ENCODE results near the gene NUDT11.

Gene NUDT11

GRCh38 chrX:51459125-51459524 lies 37.3 kb downstream of the NUDT11 start:
- TF ChIP-seq, protein P1, sequence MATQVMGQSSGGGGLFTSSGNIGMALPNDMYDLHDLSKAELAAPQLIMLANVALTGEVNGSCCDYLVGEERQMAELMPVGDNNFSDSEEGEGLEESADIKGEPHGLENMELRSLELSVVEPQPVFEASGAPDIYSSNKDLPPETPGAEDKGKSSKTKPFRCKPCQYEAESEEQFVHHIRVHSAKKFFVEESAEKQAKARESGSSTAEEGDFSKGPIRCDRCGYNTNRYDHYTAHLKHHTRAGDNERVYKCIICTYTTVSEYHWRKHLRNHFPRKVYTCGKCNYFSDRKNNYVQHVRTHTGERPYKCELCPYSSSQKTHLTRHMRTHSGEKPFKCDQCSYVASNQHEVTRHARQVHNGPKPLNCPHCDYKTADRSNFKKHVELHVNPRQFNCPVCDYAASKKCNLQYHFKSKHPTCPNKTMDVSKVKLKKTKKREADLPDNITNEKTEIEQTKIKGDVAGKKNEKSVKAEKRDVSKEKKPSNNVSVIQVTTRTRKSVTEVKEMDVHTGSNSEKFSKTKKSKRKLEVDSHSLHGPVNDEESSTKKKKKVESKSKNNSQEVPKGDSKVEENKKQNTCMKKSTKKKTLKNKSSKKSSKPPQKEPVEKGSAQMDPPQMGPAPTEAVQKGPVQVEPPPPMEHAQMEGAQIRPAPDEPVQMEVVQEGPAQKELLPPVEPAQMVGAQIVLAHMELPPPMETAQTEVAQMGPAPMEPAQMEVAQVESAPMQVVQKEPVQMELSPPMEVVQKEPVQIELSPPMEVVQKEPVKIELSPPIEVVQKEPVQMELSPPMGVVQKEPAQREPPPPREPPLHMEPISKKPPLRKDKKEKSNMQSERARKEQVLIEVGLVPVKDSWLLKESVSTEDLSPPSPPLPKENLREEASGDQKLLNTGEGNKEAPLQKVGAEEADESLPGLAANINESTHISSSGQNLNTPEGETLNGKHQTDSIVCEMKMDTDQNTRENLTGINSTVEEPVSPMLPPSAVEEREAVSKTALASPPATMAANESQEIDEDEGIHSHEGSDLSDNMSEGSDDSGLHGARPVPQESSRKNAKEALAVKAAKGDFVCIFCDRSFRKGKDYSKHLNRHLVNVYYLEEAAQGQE (IDR thresholded peaks at IDR 0.05; ENCODE audit: insufficient replicate concordance, low read depth): no peak
- TF ChIP-seq, protein P2, sequence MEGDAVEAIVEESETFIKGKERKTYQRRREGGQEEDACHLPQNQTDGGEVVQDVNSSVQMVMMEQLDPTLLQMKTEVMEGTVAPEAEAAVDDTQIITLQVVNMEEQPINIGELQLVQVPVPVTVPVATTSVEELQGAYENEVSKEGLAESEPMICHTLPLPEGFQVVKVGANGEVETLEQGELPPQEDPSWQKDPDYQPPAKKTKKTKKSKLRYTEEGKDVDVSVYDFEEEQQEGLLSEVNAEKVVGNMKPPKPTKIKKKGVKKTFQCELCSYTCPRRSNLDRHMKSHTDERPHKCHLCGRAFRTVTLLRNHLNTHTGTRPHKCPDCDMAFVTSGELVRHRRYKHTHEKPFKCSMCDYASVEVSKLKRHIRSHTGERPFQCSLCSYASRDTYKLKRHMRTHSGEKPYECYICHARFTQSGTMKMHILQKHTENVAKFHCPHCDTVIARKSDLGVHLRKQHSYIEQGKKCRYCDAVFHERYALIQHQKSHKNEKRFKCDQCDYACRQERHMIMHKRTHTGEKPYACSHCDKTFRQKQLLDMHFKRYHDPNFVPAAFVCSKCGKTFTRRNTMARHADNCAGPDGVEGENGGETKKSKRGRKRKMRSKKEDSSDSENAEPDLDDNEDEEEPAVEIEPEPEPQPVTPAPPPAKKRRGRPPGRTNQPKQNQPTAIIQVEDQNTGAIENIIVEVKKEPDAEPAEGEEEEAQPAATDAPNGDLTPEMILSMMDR (IDR thresholded peaks at IDR 0.05; ENCODE audit: insufficient read depth, low read length): peak; percentile 9
- peak in 1 of 2 experiments; percentile 12 for DNase-seq (ENCODE audit: low read depth in 1 of 2, low spot score in 1 of 2)
- H3K27me3 ChIP-seq (ENCODE audit: insufficient read depth, poor library complexity, severe bottlenecking): no peaks in the 10 kb centered on the region
- no peak overlapping the region for H3K27ac ChIP-seq (replicated peaks)
- no peak overlapping the region for H3K4me3 ChIP-seq (replicated peaks; ENCODE audit: insufficient read depth, low read length)

DNA sequence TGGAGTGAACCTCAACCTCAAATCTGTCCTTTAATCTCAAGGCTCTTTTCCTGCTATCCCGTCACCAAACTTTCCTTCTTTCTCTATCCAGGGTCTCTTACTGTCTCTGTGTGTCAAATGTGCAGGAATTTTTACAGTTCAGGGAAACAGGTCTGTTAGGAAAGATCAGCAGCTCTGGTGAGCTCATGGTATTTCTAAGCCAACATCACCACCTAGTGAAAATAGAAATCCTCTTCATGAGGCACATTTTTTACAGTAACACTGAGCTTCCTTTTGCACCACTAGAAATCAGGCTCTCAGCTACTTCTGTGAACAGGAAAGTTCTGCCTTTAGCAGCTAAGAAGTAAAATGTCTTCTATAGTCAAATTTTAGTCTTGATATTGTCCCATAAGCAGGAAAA lies 39.6 kb downstream of the NUDT11 start:
- TF ChIP-seq GABPA (IDR thresholded peaks at IDR 0.05; ENCODE audit: low read depth) (no peak), POLR2AphosphoS5 (IDR thresholded peaks at IDR 0.05; ENCODE audit: low read depth) (no peak), SPI1 (IDR thresholded peaks at IDR 0.05; ENCODE audit: borderline replicate concordance, low read depth) (no peak)
- TF ChIP-seq, protein P2 (IDR thresholded peaks at IDR 0.05; ENCODE audit: insufficient read depth, low read length): no peak
- TF ChIP-seq, protein P1 (IDR thresholded peaks at IDR 0.05; ENCODE audit: insufficient replicate concordance, low read depth): no peak
- no peak overlapping the region for H3K4me3 ChIP-seq (replicated peaks; ENCODE audit: insufficient read depth, low read length)
- DNase-seq (ENCODE audit: low read depth in 1 of 2, low spot score in 1 of 2): no peak
- no peak overlapping the region for H3K27ac ChIP-seq (replicated peaks)
- no peaks in the 10 kb centered on the region for H3K27me3 ChIP-seq (ENCODE audit: insufficient read depth, poor library complexity, severe bottlenecking)

DNA sequence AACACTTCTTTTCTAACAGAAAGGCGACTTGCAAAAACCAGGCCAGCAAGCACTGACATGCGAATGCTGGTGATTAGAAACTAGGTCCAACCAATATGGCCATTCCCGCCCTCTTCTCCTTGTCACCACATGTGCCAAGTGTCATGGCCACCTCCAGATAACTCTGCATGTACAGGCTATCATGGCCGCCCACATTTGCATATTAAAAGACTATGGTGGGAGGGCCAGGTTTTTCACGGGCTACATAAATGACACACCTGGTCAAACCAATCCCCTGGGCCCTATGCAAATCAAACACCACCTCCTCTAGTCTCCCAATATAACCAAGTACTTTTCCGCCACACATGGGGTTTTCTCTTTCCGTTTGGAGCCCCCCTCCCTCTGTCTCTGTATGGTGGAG lies 40.1 kb downstream of the NUDT11 start:
- H3K27ac ChIP-seq (replicated peaks): no peak overlapping the region

More for the DNA sequence above, 40.1 kb downstream of the NUDT11 start:
- H3K4me3 ChIP-seq (replicated peaks; ENCODE audit: insufficient read depth, low read length): no peak overlapping the region
- no peaks in the 10 kb centered on the region for H3K27me3 ChIP-seq (ENCODE audit: insufficient read depth, poor library complexity, severe bottlenecking)
- no peak for DNase-seq (ENCODE audit: low read depth in 1 of 2, low spot score in 1 of 2)
- no peak for TF ChIP-seq POLR2AphosphoS5 (IDR thresholded peaks at IDR 0.05; ENCODE audit: low read depth)
- TF ChIP-seq, protein P2 (IDR thresholded peaks at IDR 0.05; ENCODE audit: insufficient read depth, low read length): no peak
- TF ChIP-seq, protein P1 (IDR thresholded peaks at IDR 0.05; ENCODE audit: insufficient replicate concordance, low read depth): no peak
- no peak for TF ChIP-seq SPI1 (IDR thresholded peaks at IDR 0.05; ENCODE audit: borderline replicate concordance, low read depth)
- TF ChIP-seq GABPA (IDR thresholded peaks at IDR 0.05; ENCODE audit: low read depth): no peak
